ENCODE measurements around the gene DNASE1L2.

Gene DNASE1L2

DNA sequence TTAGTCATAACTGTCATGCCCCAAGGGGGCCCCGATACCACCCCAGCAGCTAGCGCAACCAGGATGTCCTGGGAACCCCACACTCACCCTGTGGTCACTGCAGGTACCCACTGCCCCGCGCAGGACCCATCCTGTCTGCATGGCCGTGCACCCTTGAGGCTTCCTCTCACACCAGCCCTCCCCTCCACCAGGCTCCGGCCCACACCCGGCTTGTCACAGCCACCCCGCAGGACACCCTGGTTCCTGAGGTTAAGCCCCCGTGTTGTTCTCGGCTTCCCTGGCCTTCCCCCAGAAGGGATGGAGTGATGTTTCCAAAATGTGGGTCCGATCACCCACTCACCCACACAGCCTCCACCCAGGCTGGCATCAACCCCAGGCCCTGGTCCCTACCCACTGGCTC lies 7.5 kb downstream of the DNASE1L2 start:
- no peak overlapping the region for H3K4me3 ChIP-seq (ENCODE audit: low read depth, low read length)
- peaks cover 91% of the 10 kb centered on the region for H3K36me3 ChIP-seq
- H3K27ac ChIP-seq, result no peak overlapping the region
- TF ChIP-seq CTCF (IDR thresholded peaks at IDR 0.05; ENCODE audit: low read depth, low read length), result no peak
- H3K27me3 ChIP-seq (ENCODE audit: insufficient read depth, low read depth, severe bottlenecking), result no peaks in the 10 kb centered on the region
- DNase-seq, result no peak
- H3K9me3 ChIP-seq (ENCODE audit: severe bottlenecking), result no peaks in the 10 kb centered on the region

- peak; percentile 39; the same call in 1 of the 2 replicates for TF ChIP-seq CTCF (IDR thresholded peaks at IDR 0.05; ENCODE audit: low read depth, low read length)
- Histone ChIP-seq H3K4me3 (ENCODE audit: low read depth, low read length) (no peak overlapping the region), H3K27me3 (ENCODE audit: insufficient read depth, low read depth, severe bottlenecking) (no peaks in the 10 kb centered on the region), H3K36me3 (peaks cover 93% of the 10 kb centered on the region), H3K9me3 (ENCODE audit: severe bottlenecking) (no peaks in the 10 kb centered on the region), H3K27ac (peak overlapping the region; percentile 28)
- peak; percentile 65 for DNase-seq
These were observed 8.1 kb downstream of the DNASE1L2 start for GRCh38 chr16:2244301-2244700.

- no peak for DNase-seq
- TF ChIP-seq CTCF (IDR thresholded peaks at IDR 0.05; ENCODE audit: low read depth, low read length), result no peak
- no peaks in the 10 kb centered on the region for H3K9me3 ChIP-seq (ENCODE audit: severe bottlenecking)
- no peaks in the 10 kb centered on the region for H3K27me3 ChIP-seq (ENCODE audit: insufficient read depth, low read depth, severe bottlenecking)
- H3K4me3 ChIP-seq (ENCODE audit: low read depth, low read length), result no peak overlapping the region
- H3K36me3 ChIP-seq, result peaks cover 87% of the 10 kb centered on the region
- H3K27ac ChIP-seq, result peak overlapping the region; percentile 28
These were observed 8.9 kb downstream of the DNASE1L2 start for GRCh38 chr16:2244926-2245795.

DNA sequence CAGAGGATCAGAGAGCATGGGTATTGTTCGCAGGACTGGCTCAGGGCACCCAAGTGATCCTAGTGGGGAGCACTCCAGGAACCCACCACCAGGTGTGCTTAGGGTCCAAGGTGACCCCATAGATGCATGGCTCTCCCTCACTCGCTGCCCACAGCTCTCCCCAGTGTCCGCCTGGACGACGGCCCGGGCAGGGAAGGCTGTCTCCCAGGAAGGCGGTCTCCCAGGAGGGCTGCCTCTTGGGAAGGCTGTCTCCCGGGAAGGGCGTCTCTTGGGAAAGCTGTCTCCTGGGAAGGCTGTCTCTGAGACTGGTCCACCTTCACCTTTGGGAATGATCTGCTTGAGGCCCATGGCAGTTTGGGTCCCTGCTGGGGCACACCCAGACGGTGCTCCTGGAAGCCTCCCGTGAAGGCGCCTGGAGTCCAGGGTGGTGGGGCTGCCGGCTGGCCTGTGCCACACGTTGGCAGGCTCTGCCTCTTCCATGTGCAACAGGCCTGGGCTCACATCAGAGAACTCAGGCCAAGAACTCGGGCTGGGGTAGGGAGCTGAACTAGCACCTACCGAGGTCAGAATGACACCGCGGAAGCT lies 10.1 kb downstream of the DNASE1L2 start:
- no peak for TF ChIP-seq CTCF (IDR thresholded peaks at IDR 0.05; ENCODE audit: low read depth, low read length)
- H3K27ac ChIP-seq, result no peak overlapping the region; the same call in none of the 2 replicates
- H3K27me3 ChIP-seq (ENCODE audit: insufficient read depth, low read depth, severe bottlenecking), result no peaks in the 10 kb centered on the region
- H3K9me3 ChIP-seq (ENCODE audit: severe bottlenecking), result no peaks in the 10 kb centered on the region
- peaks cover 81% of the 10 kb centered on the region for H3K36me3 ChIP-seq
- H3K4me3 ChIP-seq (ENCODE audit: low read depth, low read length), result no peak overlapping the region
- no peak for DNase-seq

- Histone ChIP-seq H3K4me3 (ENCODE audit: low read depth, low read length) (peak overlapping the region; percentile 63), H3K27ac (peak overlapping the region; percentile 88), H3K27me3 (ENCODE audit: insufficient read depth, low read depth, severe bottlenecking) (no peaks in the 10 kb centered on the region), H3K9me3 (ENCODE audit: severe bottlenecking) (no peaks in the 10 kb centered on the region), H3K36me3 (peaks cover 76% of the 10 kb centered on the region)
- no peak for TF ChIP-seq CTCF (IDR thresholded peaks at IDR 0.05; ENCODE audit: low read depth, low read length)
- no peak for DNase-seq
These were observed 14.5 kb downstream of the DNASE1L2 start for GRCh38 chr16:2250652-2251295.
